Gastroesophageal sphincter (tissue), 4 donors: ENCODE measurements around the gene MRPS26. TPM values are rescaled to one million over a fixed set of nuclear protein-coding genes. Genes with fewer than 3 reads are reported as not detected.

Source experiments
- ATAC-seq: fragments of 150-250 bp; one replicate; pipeline ENCODE4 v1.9.1; 2016; ENCODE audit warnings: mild to moderate bottlenecking, moderate library complexity
- H3K27ac ChIP-seq, 4 donors: fragments of 200-600 bp; sonication (generic) in 3 of 4; 1 replicate in 3 of 4; 2 replicates in 1 of 4; pipeline ENCODE4 v1.5.1; 2016 to 2019
- H3K27me3 ChIP-seq: fragments of 200-600 bp; sonication (generic); one replicate; pipeline ENCODE4 v1.5.1; 2019
- H3K36me3 ChIP-seq, 2 donors: fragments of 200-600 bp; sonication (generic); one replicate each; pipeline ENCODE4 v1.5.1; 2019; ENCODE audit warnings: control low read depth in 1 of 2
- H3K4me1 ChIP-seq, 3 donors: fragments of 200-600 bp; sonication (generic); 1 replicate in 2 of 3; 2 replicates in 1 of 3; pipeline ENCODE4 v1.5.1; 2016 to 2019; ENCODE audit warnings: control low read depth in 2 of 3
- H3K4me3 ChIP-seq, 2 donors: fragments of 200-600 bp; sonication (generic); one replicate each; pipeline ENCODE4 v1.5.1; 2019; ENCODE audit warnings: mild to moderate bottlenecking in 1 of 2, moderate library complexity in 1 of 2
- H3K9me3 ChIP-seq, 3 donors: fragments of 200-600 bp; sonication (generic); one replicate each; pipeline ENCODE4 v1.5.1; 2017 to 2019; ENCODE audit warnings: control low read depth in 2 of 3
- EP300 ChIP-seq: sonication (generic); formaldehyde crosslinking; IDR thresholded peaks from one replicate; pipeline ENCODE4 v1.6.1; 2017; ENCODE audit warnings: antibody characterized with exemption, mild to moderate bottlenecking
- POLR2A ChIP-seq, 2 donors: fragments of 450-650 bp; IDR thresholded peaks; one replicate each; pipeline ENCODE4 v1.6.1; 2017; ENCODE audit warnings: antibody characterized with exemption in 2 of 2, mild to moderate bottlenecking in 2 of 2, moderate library complexity in 1 of 2
- POLR2AphosphoS5 ChIP-seq: sonication (generic); formaldehyde crosslinking; IDR thresholded peaks from one replicate; pipeline ENCODE4 v1.6.1; 2017; ENCODE audit warnings: antibody characterized with exemption
- WGBS, 2 donors: methylation state at CpG; one replicate each; pipeline ENCODE4 v1.1.5; 2018; ENCODE audit warnings: low coverage in 1 of 2; 5-methylcytosine and 5-hydroxymethylcytosine counted together
- total RNA-seq, 4 donors: library from RNA; depleted of rRNA; stranded (reverse); fragments of >200 nt; gene quantifications; one replicate each; pipeline ENCODE4 v1.1.0, GENCODE V29; 2016
- TF ChIP-seq, protein P1 (sequence below), 4 experiments: fragments of 200-600 bp in 2 of 4; fragments of 450-650 bp in 2 of 4; sonication (generic) in 1 of 4; IDR thresholded peaks; one replicate each; pipeline ENCODE4 v1.5.1; 2017 to 2019; ENCODE audit warnings: antibody characterized with exemption in 4 of 4, mild to moderate bottlenecking in 2 of 4, moderate library complexity in 2 of 4

MRPS26 gene
- total RNA-seq, 4 donors from 2014 or later = 67.3 to 80.8 (median 72.7) TPM

DNA sequence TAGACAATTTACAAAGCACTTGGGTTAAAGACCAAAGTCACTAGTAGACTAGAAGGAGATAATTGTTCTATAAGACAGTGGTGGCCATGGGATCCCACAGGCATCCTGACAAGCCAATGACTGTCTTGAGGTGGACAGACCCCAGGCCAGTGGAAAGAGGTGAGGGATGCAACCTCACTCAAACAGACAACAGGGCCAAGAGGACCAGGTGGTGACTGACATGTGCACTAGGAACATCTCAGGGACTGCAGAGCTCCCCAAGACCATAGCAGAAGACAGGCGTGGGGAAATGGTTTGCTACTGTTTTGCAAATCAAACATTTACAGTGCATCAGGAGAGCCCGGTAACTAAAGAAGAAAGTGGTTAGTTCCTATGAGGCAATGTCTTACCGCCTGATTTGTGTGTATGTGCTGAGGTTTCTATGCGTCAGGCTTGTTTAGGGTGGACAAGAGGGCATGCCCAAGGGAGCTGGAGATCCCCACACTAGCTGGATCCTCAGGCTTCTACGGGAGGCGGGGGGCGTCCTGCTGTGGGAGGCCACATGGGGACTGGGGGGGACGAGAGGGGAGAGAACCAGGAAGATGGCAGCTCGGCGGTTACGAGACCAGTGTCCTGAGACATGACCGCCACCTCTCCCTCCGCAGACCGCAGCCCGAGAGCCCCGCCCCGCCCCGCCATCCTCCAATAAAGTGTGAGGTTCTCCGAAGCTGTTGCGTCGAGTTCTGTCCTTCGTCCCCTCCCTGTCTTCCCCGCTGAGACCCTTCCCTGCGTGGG lies 623 bp upstream of the MRPS26 start:
- no peaks in the 10 kb centered on the region for H3K27me3 ChIP-seq
- H3K4me3 ChIP-seq = peak overlapping the region; percentile 74 to 79
- TF ChIP-seq EP300 = no peak
- no peak for TF ChIP-seq POLR2AphosphoS5
- no peak for TF ChIP-seq POLR2A (IDR thresholded peaks at IDR 0.05)
- TF ChIP-seq, protein P1, sequence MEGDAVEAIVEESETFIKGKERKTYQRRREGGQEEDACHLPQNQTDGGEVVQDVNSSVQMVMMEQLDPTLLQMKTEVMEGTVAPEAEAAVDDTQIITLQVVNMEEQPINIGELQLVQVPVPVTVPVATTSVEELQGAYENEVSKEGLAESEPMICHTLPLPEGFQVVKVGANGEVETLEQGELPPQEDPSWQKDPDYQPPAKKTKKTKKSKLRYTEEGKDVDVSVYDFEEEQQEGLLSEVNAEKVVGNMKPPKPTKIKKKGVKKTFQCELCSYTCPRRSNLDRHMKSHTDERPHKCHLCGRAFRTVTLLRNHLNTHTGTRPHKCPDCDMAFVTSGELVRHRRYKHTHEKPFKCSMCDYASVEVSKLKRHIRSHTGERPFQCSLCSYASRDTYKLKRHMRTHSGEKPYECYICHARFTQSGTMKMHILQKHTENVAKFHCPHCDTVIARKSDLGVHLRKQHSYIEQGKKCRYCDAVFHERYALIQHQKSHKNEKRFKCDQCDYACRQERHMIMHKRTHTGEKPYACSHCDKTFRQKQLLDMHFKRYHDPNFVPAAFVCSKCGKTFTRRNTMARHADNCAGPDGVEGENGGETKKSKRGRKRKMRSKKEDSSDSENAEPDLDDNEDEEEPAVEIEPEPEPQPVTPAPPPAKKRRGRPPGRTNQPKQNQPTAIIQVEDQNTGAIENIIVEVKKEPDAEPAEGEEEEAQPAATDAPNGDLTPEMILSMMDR (IDR thresholded peaks at IDR 0.05) = no peak
- H3K27ac ChIP-seq = peak overlapping the region; percentile 67 to 96 (median 93)
- peaks cover 0 to 53% (median 20%) of the 10 kb centered on the region in 3 donors for H3K4me1 ChIP-seq
- H3K36me3 ChIP-seq = peaks cover 0 to 38% of the 10 kb centered on the region in 2 donors
- H3K9me3 ChIP-seq = no peaks in the 10 kb centered on the region
- peak; percentile 85 for ATAC-seq
- WGBS, 2 donors = 13 to 21% methylated on average over 3 to 4 of the region's 24 CpGs

DNA sequence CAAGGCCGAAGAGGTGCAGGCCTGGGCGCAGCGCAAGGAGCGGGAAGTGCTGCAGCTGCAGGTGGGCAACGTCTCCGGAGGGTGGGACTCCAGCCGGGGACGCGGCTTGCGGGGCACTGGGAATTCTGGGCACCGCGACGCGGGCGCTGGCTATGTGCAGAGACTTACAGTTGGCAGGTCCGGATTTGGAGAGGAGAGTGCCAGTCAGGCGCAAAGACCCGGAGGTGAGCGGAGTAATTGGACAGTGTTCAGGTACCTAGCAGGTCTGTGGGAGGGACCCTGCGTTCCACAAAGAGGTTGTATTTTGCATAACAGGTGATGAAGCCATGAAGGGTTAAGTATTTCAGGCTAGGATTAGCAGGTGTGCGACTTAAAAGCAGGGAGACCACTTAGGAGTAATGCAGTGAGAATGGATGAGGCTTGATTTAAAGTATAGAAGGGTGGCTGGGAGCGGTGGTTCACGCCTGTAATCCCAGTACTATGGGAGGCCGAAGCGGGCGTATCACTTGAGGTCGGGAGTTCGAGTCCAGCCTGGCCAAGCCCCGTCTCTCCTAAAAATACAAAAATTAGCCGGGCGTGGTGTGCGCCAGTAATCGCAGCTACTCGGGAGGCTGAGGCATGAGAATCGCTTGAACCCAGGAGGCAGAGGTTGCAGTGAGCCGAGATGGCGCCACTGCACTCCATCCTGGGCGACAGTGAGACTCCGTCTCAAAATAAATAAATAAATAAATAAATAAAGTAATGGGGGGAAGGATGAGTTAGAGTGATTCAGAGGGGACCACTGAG lies 1.0 kb downstream of the MRPS26 start:
- TF ChIP-seq POLR2A (IDR thresholded peaks at IDR 0.05) (no peak), EP300 (no peak), POLR2AphosphoS5 (no peak)
- TF ChIP-seq, protein P1 (IDR thresholded peaks at IDR 0.05) = no peak
- 52 to 69% methylated on average over 3 to 14 of the region's 39 CpGs for WGBS, 2 donors
- Histone ChIP-seq H3K27ac (peak overlapping the region; percentile 67 to 96 (median 93)), H3K4me1 (peaks cover 0 to 47% (median 17%) of the 10 kb centered on the region in 3 donors), H3K4me3 (peak overlapping the region; percentile 74 to 79), H3K36me3 (peaks cover 0 to 33% of the 10 kb centered on the region in 2 donors), H3K9me3 (no peaks in the 10 kb centered on the region), H3K27me3 (no peaks in the 10 kb centered on the region)
- ATAC-seq = no peak

DNA sequence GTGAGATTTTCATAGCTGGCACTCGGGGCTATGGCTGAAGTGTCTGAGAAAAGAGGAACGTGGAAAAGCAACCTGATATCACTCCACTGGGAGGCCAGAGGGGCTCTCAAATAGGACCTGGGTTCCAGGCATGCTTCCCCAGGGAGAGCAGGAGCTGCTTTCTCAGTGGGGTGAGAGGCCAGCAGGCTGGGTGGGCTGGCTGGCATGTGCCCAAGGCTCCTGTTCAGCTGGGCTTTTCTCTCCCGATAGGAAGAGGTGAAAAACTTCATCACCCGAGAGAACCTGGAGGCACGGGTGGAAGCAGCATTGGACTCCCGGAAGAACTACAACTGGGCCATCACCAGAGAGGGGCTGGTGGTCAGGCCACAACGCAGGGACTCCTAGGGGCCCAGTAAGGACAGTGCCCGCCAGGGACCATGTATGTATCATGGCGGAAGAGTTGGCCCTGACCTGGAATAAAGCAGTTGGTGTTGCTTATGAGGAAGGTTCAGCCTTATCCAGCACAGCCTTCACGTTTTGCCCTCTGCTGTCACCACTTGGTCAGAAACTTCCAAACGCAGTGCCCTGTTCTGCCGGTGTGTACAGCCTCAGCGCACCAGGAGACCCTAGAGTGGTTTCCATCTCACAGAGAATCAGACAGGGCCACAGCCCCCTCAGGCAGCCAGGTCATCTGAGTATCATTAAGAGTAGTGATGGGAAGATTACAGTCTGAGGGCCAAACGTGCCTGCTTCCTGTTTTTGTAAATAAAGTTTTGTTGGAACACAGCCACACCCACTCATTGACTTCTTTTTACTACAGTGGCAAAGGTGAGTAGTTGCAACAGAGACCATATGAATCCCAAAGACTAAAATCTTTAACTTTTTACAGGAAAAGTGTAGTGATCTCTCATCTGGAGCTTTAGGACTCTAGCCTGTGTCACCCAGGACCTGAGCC lies 1.9 kb downstream of the MRPS26 start:
- Histone ChIP-seq H3K36me3 (peaks cover 0 to 33% of the 10 kb centered on the region in 2 donors), H3K27me3 (no peaks in the 10 kb centered on the region), H3K27ac (no peak overlapping the region), H3K4me1 (peaks cover 0 to 38% (median 16%) of the 10 kb centered on the region in 3 donors), H3K9me3 (no peaks in the 10 kb centered on the region), H3K4me3 (peak overlapping the region in 1 of 2 donors; percentile 74)
- no peak for TF ChIP-seq POLR2AphosphoS5
- no peak for TF ChIP-seq EP300
- TF ChIP-seq POLR2A (IDR thresholded peaks at IDR 0.05) = no peak
- TF ChIP-seq, protein P1 (IDR thresholded peaks at IDR 0.05) = no peak
- 62 to 74% methylated on average over 3 to 4 of the region's 14 CpGs for WGBS, 2 donors
- no peak for ATAC-seq

DNA sequence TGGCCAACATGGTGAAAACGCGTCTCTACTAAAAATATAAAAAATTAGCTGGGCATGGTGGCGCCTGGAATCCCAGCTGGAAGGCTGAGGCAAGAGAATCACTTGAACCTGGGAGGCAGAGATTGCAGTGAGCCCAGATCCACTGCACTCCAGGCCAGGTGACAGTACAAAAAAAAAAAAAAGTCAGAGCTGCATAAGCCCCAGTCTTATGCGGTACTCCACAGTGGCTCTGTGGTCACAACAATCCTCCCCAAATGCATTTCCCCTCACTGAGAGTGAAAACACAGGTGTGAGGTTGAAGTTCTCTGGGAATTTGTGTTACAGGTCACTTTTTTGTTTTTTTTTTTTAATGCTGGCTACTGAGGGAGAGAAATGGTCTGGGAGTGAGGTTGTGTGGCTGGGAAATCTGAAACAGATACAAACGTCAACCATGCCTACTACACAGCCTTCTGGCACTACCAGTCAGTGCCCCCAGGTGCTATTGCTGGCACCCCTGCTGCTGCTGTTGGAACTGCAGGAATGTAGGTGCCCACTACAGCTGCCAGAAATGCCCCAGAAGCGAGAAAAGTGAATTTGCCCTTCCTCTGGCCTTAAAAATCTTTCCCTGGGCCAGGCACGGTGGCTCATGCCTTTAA lies 5.7 kb downstream of the MRPS26 start:
- Histone ChIP-seq H3K27me3 (no peaks in the 10 kb centered on the region), H3K9me3 (no peaks in the 10 kb centered on the region), H3K4me1 (peaks cover 0 to 19% (median 9%) of the 10 kb centered on the region in 3 donors), H3K27ac (no peak overlapping the region), H3K4me3 (no peak overlapping the region), H3K36me3 (peaks cover 0 to 33% of the 10 kb centered on the region in 2 donors)
- WGBS, 2 donors = 67 to 79% methylated on average over 4 to 6 of the region's 7 CpGs
- TF ChIP-seq, protein P1 (IDR thresholded peaks at IDR 0.05) = no peak
- no peak for TF ChIP-seq POLR2AphosphoS5
- TF ChIP-seq POLR2A (IDR thresholded peaks at IDR 0.05) = no peak
- TF ChIP-seq EP300 = no peak
- no peak for ATAC-seq
